Gastrocnemius medialis (tissue), 4 donors: ENCODE measurements around the gene ESRRG. TPM values are rescaled to one million over a fixed set of nuclear protein-coding genes. Genes with fewer than 3 reads are reported as not detected.

Source experiments
- ATAC-seq, 2 donors: fragments of 150-250 bp; one replicate each; pipeline ENCODE4 v1.9.1; 2016
- DNase-seq, 2 donors: peaks; one replicate each; pipeline ENCODE4 v3.0.0-alpha.2; 2019
- H3K27ac ChIP-seq, 4 donors: fragments of 200-600 bp; sonication (generic); 1 replicate in 1 of 4; 2 replicates in 3 of 4; pipeline ENCODE4 v1.5.1; 2016 to 2018; ENCODE audit warnings: mild to moderate bottlenecking in 2 of 4, moderate library complexity in 1 of 4
- H3K27me3 ChIP-seq, 3 donors: fragments of 200-600 bp; sonication (generic) in 2 of 3; 1 replicate in 1 of 3; 2 replicates in 2 of 3; pipeline versions ENCODE4 v1.5.1 to v1.6.0; 2016 to 2019; ENCODE audit warnings: mild to moderate bottlenecking in 1 of 3, moderate library complexity in 1 of 3
- H3K36me3 ChIP-seq, 2 donors: fragments of 200-600 bp; sonication (generic) in 1 of 2; one replicate each; pipeline ENCODE4 v1.5.1; 2017 to 2018
- H3K4me1 ChIP-seq, 2 donors: fragments of 200-600 bp; sonication (generic) in 1 of 2; one replicate each; pipeline ENCODE4 v1.5.1; 2016 to 2017; ENCODE audit warnings: mild to moderate bottlenecking in 2 of 2
- H3K4me3 ChIP-seq, 4 donors: fragments of 200-600 bp; sonication (generic) in 3 of 4; 1 replicate in 1 of 4; 2 replicates in 3 of 4; pipeline ENCODE4 v1.5.1; 2016 to 2019; ENCODE audit warnings: mild to moderate bottlenecking in 2 of 4
- H3K9me3 ChIP-seq, 3 donors: fragments of 200-600 bp; sonication (generic) in 2 of 3; 1 replicate in 1 of 3; 2 replicates in 2 of 3; pipeline ENCODE4 v1.5.1; 2016 to 2019
- POLR2A ChIP-seq, 2 donors: fragments of 450-650 bp; IDR thresholded peaks; one replicate each; pipeline ENCODE4 v1.6.1; 2017; ENCODE audit warnings: antibody characterized with exemption in 2 of 2, mild to moderate bottlenecking in 2 of 2, moderate library complexity in 2 of 2
- in situ Hi-C, 4 donors: fragments of 200-750 bp; cut with MboI; loops; one replicate each; pipeline versions ENCODE4 v1.15.0 to v1.8.0; 2017; ENCODE audit warnings: low sequenced_read_pairs in 4 of 4
- intact Hi-C: fragments of 100-400 bp; cut with DNase I; formaldehyde crosslinking; loops from one replicate; pipeline ENCODE4 v1.15.1; 2023; ENCODE audit warnings: low total_unique reads
- total RNA-seq, 4 donors: library from RNA; depleted of rRNA; stranded (reverse); fragments of >200 nt; gene quantifications; one replicate each; pipeline versions ENCODE4 v1.1.0 to v1.2.3, GENCODE V29; 2016
- TF ChIP-seq, protein P1 (sequence below), 5 experiments: fragments of 450-650 bp in 3 of 5; fragments of 200-600 bp in 2 of 5; sonication (generic) in 2 of 5; IDR thresholded peaks in 4 of 5; conservative IDR thresholded peaks in 1 of 5; 1 replicate in 4 of 5; 2 replicates in 1 of 5; pipeline ENCODE4 v1.5.1; 2016 to 2019; ENCODE audit warnings: antibody characterized with exemption in 5 of 5, mild to moderate bottlenecking in 3 of 5, moderate library complexity in 3 of 5

ESRRG gene
- total RNA-seq, 4 donors from 2014 or later, result 1.8 to 18.7 (median 2.4) TPM

DNA sequence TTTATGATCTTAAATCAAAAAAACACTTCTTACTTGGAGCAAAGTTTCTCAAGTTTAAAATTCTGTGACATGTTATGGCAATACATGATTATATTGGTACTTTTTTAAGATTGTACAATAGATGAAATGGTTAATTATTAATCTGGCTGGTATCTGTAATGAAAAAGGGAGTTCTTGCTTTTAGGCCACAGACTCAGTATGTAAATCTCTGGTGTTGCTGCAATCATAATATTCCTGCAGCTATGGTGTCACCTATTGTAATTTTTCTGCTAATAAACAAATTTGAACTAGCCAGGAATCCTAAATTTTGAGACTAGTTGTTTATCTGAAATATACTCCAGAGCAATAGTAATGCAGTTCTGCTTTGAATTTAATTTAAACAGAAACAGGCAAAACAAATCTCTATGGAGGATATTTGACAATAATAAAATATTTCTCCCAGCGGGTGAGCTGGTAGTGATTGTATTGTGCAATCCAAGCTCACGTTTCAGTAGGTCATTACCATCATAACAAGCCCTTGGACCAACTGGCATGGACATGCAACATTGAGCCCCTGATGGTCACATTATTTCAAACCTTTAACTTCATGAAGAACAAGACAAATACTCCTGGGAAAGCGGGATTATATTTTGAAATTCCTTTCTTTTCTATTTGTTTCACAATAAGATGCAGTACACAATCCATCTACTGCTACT, 222.8 kb downstream of the ESRRG start:
- no peak for TF ChIP-seq POLR2A (IDR thresholded peaks at IDR 0.05)
- TF ChIP-seq, protein P1, sequence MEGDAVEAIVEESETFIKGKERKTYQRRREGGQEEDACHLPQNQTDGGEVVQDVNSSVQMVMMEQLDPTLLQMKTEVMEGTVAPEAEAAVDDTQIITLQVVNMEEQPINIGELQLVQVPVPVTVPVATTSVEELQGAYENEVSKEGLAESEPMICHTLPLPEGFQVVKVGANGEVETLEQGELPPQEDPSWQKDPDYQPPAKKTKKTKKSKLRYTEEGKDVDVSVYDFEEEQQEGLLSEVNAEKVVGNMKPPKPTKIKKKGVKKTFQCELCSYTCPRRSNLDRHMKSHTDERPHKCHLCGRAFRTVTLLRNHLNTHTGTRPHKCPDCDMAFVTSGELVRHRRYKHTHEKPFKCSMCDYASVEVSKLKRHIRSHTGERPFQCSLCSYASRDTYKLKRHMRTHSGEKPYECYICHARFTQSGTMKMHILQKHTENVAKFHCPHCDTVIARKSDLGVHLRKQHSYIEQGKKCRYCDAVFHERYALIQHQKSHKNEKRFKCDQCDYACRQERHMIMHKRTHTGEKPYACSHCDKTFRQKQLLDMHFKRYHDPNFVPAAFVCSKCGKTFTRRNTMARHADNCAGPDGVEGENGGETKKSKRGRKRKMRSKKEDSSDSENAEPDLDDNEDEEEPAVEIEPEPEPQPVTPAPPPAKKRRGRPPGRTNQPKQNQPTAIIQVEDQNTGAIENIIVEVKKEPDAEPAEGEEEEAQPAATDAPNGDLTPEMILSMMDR (IDR thresholded peaks at IDR 0.05 in 4 of 5, conservative IDR thresholded peaks at IDR 0.05 in 1 of 5), result no peak
- Histone ChIP-seq H3K4me1 (peaks cover 0 to 3% of the 10 kb centered on the region in 2 donors), H3K27me3 (no peaks in the 10 kb centered on the region), H3K4me3 (no peak overlapping the region), H3K9me3 (no peaks in the 10 kb centered on the region), H3K36me3 (no peaks in the 10 kb centered on the region), H3K27ac (no peak overlapping the region)
- intact Hi-C loops (no loop called here), in situ Hi-C loops (no loop called here)
- DNase-seq (no peak), ATAC-seq (no peak)

DNA sequence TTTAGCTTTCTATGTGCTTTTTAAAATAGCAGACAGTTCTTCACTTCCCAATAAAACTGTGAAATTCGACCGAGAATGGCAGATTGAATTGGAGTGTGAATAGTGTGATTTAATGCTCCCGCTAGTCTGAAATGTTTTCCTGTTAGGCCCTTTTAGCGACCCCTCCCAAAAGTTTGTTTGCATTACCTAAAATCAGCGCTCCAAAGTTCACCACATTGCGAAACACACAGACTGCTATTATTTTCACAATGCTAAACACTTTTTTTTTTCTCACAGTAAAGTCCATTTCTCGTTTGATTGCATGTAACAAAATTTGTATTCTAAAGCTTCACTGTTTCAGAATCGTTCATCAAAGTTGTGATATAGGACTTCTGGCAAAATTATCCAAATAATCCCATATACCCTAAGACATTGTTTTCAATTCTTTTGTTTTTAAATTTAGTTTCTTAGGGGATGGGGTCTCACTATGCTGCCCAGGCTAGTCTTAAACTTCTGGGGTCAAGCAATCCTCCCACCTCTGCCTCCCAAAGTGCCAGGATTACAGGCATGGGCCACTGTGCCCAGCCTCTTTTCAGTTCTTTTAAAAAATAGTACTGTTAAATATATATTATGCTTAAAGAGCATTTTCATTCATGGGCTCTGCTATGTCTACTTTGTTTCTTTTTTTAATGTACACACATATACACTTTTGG, 223.5 kb downstream of the ESRRG start:
- H3K27me3 ChIP-seq, result no peaks in the 10 kb centered on the region
- in situ Hi-C loops (no loop called here), intact Hi-C loops (no loop called here)
- no peaks in the 10 kb centered on the region for H3K9me3 ChIP-seq
- ATAC-seq (no peak), DNase-seq (no peak)
- H3K27ac ChIP-seq, result no peak overlapping the region
- TF ChIP-seq, protein P1 (IDR thresholded peaks at IDR 0.05 in 4 of 5, conservative IDR thresholded peaks at IDR 0.05 in 1 of 5), result no peak
- no peak for TF ChIP-seq POLR2A (IDR thresholded peaks at IDR 0.05)
- no peaks in the 10 kb centered on the region for H3K36me3 ChIP-seq
- H3K4me3 ChIP-seq, result no peak overlapping the region
- H3K4me1 ChIP-seq, result peaks cover 0 to 3% of the 10 kb centered on the region in 2 donors

DNA sequence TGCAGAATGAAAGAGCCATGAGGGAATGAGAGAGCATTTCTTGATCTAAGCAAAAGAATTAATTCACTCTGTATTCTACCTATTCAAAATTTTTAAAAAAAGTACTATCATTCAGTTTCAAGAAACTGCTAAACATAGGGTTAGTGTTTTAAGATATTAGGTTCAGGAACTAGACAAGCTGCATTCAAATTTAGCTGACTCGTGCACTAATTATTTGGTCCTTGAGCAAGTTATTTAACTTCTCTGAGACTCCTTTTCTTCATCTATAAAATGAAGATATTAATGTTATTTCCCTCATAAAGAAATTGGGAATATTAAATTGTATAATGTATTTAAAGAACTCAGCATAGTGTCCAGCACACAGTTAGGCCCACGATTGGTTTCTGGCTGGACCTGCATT, 225.0 kb downstream of the ESRRG start:
- DNase-seq (no peak), ATAC-seq (no peak)
- H3K27me3 ChIP-seq, result no peaks in the 10 kb centered on the region
- H3K27ac ChIP-seq, result no peak overlapping the region
- peaks cover 0 to 3% of the 10 kb centered on the region in 2 donors for H3K4me1 ChIP-seq
- no peak overlapping the region for H3K4me3 ChIP-seq
- H3K36me3 ChIP-seq, result no peaks in the 10 kb centered on the region
- H3K9me3 ChIP-seq, result no peaks in the 10 kb centered on the region
- intact Hi-C loops, result no loop called here
- in situ Hi-C loops, result no loop called here
- no peak for TF ChIP-seq POLR2A (IDR thresholded peaks at IDR 0.05)
- TF ChIP-seq, protein P1 (IDR thresholded peaks at IDR 0.05 in 4 of 5, conservative IDR thresholded peaks at IDR 0.05 in 1 of 5), result no peak

DNA sequence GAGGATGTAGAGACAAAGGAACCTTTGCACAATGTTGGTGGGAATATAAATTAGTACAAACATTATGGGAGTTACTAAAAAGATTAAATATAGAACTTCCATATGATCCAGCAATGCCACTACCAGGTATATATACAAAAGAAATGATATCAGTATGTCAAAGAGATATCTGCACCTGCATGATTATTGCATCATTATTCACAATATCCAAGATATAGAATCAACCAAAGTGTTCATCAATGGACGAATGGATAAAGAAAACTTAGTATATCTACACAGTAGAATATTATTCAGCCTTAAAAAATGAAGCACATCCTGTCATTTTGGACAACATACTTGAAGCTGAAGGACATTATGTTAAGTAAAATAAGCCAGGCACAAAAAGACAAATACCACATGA, 238.2 kb downstream of the ESRRG start:
- no peak for ATAC-seq
- no peak for TF ChIP-seq POLR2A (IDR thresholded peaks at IDR 0.05)
- H3K27me3 ChIP-seq, result no peaks in the 10 kb centered on the region
- no peak overlapping the region for H3K27ac ChIP-seq
- in situ Hi-C loops (no loop called here), intact Hi-C loops (no loop called here)
- DNase-seq, result no peak
- H3K9me3 ChIP-seq, result no peaks in the 10 kb centered on the region
- H3K36me3 ChIP-seq, result no peaks in the 10 kb centered on the region
- H3K4me1 ChIP-seq, result no peaks in the 10 kb centered on the region
- no peak overlapping the region for H3K4me3 ChIP-seq

DNA sequence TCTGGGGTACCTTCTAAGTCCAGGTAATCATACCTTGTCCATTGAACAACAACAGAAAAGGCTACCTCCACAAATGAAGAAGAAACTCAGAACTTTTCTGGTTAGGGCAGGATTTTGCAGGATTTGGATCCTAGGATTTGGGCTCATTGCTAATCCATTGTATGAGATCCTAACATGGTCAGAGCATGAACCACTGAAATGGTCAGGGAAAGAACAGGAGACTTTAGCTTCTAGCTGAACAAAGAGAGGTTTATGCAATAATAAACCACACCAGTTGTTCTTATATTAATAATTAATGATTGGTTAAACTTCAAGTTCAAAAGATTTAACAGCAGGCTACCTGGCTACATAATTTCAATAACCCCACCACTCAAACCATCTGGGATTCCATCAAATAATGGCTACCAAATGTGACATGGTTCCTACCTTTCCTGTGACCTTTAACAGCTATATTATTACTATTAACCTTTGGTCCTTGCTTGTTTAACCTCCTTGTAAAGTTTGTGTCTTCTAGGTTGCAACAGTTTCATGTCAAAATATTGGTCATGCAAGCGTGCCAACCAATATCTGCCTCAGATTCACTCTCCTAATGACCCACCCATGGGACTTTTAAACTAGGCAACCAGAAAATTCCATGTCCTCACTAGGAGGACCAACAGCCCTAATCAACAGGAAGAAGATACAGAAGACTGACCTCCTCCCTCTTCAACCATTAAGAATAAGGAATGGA, 239.4 kb downstream of the ESRRG start:
- in situ Hi-C loops, result no loop called here
- no peak overlapping the region for H3K4me3 ChIP-seq
- no peaks in the 10 kb centered on the region for H3K9me3 ChIP-seq
- H3K36me3 ChIP-seq, result no peaks in the 10 kb centered on the region
- no peak overlapping the region for H3K27ac ChIP-seq
- intact Hi-C loops, result no loop called here
- no peaks in the 10 kb centered on the region for H3K27me3 ChIP-seq
- H3K4me1 ChIP-seq, result no peaks in the 10 kb centered on the region
- DNase-seq, result no peak
- no peak for ATAC-seq
- TF ChIP-seq, protein P1 (IDR thresholded peaks at IDR 0.05 in 4 of 5, conservative IDR thresholded peaks at IDR 0.05 in 1 of 5), result no peak
- no peak for TF ChIP-seq POLR2A (IDR thresholded peaks at IDR 0.05)
